H1 (cell line): Measurements from ENCODE around the gene DCAF4. TPM values are rescaled to one million over a fixed set of nuclear protein-coding genes. Genes with fewer than 3 reads are reported as not detected.

Experiments
- CBX8 ChIP-seq: fragments of 300-800, 300-1000 bp; sonication (generic); IDR thresholded peaks from 2 replicates; pipeline ENCODE4 v1.7.1; 2016; ENCODE audit warnings: low read depth, low read length, borderline replicate concordance
- EZH2 ChIP-seq: fragments of 200-600 bp; sonication (generic); IDR thresholded peaks from 2 replicates; pipeline ENCODE4 v1.7.1; 2012; ENCODE audit warnings: low read depth, mild to moderate bottlenecking, moderate library complexity, low read length, inconsistent platforms; ENCODE audit not compliant: severe bottlenecking
- polyA plus RNA-seq, 7 experiments: library from polyadenylated mRNA; depleted of rRNA in 3 of 7; stranded (reverse) in 5 of 7; unstranded in 2 of 7; fragments of >200 nt in 5 of 7; fragments of 200-250 nt in 2 of 7; gene quantifications; 1 replicate in 5 of 7; 2 replicates in 1 of 7; 4 replicates in 1 of 7; pipeline versions ENCODE4 v1.2.1 to v1.2.3, GENCODE V29; 2011 to 2013; ENCODE audit warnings: missing spikeins in 2 of 7, mixed read lengths in 2 of 7
- total RNA-seq: library from RNA; stranded (reverse); fragmentation: NEBNext Ultra II Directional; extraction: Animal tissue kit (Norgen Biotek cat#: 25700); gene quantifications from 2 replicates; pipeline ENCODE4 v1.2.1, GENCODE V29; 2021
- TF ChIP-seq, protein P1 (sequence below): fragments of 300-600 bp; sonication (generic); IDR thresholded peaks from 2 replicates; pipeline ENCODE4 v1.7.1; 2012; ENCODE audit warnings: low read length, moderate library complexity, mild to moderate bottlenecking, inconsistent platforms; ENCODE audit not compliant: insufficient replicate concordance

The DCAF4 gene
- total and polyA plus RNA-seq, 2 of the 8 experiments (the other 6 are each of a cell fraction or from before 2014, with no cell fraction given), result 17.0 to 21.1 TPM

- TF ChIP-seq, protein P1, sequence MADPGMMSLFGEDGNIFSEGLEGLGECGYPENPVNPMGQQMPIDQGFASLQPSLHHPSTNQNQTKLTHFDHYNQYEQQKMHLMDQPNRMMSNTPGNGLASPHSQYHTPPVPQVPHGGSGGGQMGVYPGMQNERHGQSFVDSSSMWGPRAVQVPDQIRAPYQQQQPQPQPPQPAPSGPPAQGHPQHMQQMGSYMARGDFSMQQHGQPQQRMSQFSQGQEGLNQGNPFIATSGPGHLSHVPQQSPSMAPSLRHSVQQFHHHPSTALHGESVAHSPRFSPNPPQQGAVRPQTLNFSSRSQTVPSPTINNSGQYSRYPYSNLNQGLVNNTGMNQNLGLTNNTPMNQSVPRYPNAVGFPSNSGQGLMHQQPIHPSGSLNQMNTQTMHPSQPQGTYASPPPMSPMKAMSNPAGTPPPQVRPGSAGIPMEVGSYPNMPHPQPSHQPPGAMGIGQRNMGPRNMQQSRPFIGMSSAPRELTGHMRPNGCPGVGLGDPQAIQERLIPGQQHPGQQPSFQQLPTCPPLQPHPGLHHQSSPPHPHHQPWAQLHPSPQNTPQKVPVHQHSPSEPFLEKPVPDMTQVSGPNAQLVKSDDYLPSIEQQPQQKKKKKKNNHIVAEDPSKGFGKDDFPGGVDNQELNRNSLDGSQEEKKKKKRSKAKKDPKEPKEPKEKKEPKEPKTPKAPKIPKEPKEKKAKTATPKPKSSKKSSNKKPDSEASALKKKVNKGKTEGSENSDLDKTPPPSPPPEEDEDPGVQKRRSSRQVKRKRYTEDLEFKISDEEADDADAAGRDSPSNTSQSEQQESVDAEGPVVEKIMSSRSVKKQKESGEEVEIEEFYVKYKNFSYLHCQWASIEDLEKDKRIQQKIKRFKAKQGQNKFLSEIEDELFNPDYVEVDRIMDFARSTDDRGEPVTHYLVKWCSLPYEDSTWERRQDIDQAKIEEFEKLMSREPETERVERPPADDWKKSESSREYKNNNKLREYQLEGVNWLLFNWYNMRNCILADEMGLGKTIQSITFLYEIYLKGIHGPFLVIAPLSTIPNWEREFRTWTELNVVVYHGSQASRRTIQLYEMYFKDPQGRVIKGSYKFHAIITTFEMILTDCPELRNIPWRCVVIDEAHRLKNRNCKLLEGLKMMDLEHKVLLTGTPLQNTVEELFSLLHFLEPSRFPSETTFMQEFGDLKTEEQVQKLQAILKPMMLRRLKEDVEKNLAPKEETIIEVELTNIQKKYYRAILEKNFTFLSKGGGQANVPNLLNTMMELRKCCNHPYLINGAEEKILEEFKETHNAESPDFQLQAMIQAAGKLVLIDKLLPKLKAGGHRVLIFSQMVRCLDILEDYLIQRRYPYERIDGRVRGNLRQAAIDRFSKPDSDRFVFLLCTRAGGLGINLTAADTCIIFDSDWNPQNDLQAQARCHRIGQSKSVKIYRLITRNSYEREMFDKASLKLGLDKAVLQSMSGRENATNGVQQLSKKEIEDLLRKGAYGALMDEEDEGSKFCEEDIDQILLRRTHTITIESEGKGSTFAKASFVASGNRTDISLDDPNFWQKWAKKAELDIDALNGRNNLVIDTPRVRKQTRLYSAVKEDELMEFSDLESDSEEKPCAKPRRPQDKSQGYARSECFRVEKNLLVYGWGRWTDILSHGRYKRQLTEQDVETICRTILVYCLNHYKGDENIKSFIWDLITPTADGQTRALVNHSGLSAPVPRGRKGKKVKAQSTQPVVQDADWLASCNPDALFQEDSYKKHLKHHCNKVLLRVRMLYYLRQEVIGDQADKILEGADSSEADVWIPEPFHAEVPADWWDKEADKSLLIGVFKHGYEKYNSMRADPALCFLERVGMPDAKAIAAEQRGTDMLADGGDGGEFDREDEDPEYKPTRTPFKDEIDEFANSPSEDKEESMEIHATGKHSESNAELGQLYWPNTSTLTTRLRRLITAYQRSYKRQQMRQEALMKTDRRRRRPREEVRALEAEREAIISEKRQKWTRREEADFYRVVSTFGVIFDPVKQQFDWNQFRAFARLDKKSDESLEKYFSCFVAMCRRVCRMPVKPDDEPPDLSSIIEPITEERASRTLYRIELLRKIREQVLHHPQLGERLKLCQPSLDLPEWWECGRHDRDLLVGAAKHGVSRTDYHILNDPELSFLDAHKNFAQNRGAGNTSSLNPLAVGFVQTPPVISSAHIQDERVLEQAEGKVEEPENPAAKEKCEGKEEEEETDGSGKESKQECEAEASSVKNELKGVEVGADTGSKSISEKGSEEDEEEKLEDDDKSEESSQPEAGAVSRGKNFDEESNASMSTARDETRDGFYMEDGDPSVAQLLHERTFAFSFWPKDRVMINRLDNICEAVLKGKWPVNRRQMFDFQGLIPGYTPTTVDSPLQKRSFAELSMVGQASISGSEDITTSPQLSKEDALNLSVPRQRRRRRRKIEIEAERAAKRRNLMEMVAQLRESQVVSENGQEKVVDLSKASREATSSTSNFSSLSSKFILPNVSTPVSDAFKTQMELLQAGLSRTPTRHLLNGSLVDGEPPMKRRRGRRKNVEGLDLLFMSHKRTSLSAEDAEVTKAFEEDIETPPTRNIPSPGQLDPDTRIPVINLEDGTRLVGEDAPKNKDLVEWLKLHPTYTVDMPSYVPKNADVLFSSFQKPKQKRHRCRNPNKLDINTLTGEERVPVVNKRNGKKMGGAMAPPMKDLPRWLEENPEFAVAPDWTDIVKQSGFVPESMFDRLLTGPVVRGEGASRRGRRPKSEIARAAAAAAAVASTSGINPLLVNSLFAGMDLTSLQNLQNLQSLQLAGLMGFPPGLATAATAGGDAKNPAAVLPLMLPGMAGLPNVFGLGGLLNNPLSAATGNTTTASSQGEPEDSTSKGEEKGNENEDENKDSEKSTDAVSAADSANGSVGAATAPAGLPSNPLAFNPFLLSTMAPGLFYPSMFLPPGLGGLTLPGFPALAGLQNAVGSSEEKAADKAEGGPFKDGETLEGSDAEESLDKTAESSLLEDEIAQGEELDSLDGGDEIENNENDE, result no peak
- TF ChIP-seq CBX8 (no peak), EZH2 (no peak)
Measured at GRCh38 chr14:72924337-72924736, 1.9 kb upstream of the DCAF4 start (continued).
